ENCODE measurements around the gene LRRC8C. TPM values are rescaled to one million over a fixed set of nuclear protein-coding genes. Genes with fewer than 3 reads are reported as not detected.
A peak's percentile ranks its signal among the peaks of the same experiment; 100 is the strongest.

LRRC8C gene
- total RNA-seq (1 to 10 TPM; 2.0 to 3.5 TPM), polyA plus RNA-seq (under 1 TPM; 0.63 to 0.90 TPM)

- Histone ChIP-seq H3K9me3 (ENCODE audit: control insufficient read depth in 4 of 4, low read length in 3 of 4) (no peaks in the 10 kb centered on the region), H3K27me3 (ENCODE audit: control insufficient read depth in 4 of 4, insufficient read depth in 4 of 4, low read length in 3 of 4) (peaks cover 0 to 7% (median 0%) of the 10 kb centered on the region in 4 donors), H3K36me3 (ENCODE audit: control insufficient read depth in 4 of 4, insufficient read depth in 3 of 4, low read depth in 1 of 4, low read length in 3 of 4) (no peaks in the 10 kb centered on the region), H3K27ac (ENCODE audit: low read depth in 1 of 2, low read length in 2 of 2) (peak within 1 kb of the TSS; percentile 47 to 79), H3K4me1 (ENCODE audit: control insufficient read depth in 4 of 4, insufficient read depth in 4 of 4, low read length in 3 of 4) (peaks cover 0 to 21% (median 10%) of the 10 kb centered on the region in 4 donors), H3K4me3 (ENCODE audit: low read depth in 1 of 3, low read length in 3 of 3) (peak within 1 kb of the TSS; percentile 59 to 78 (median 76)), H3K9ac (ENCODE audit: low read depth in 1 of 2, low read length in 2 of 2) (peak within 1 kb of the TSS; percentile 49 to 64)
- DNase-seq (ENCODE audit: low spot score), result peak; percentile 78
- 2% methylated on average over 76 of the region's 76 CpGs for WGBS
- TF ChIP-seq HNF4A (conservative IDR thresholded peaks at IDR 0.05) (no peak), ATF3 (IDR thresholded peaks at IDR 0.05) (no peak), NR2F2 (IDR thresholded peaks at IDR 0.05) (peak; percentile 6), FOXA2 (IDR thresholded peaks at IDR 0.05) (no peak), CTCF (IDR thresholded peaks at IDR 0.05; ENCODE audit: low read depth, low read length, missing input control) (peak; percentile 50)
These were observed at the start of gene LRRC8C for GRCh38 chr1:89632657-89633247. Gene LRRC8C, plus strand, starts transcription at chr1:89633120. Its CDS starts 53,354 bp downstream, at chr1:89686474.

GRCh38 chr1:89584211-89584610 lies 48.7 kb upstream of the LRRC8C start:
- DNase-seq (ENCODE audit: low spot score), result no peak
- no peaks in the 10 kb centered on the region for H3K27me3 ChIP-seq (ENCODE audit: control insufficient read depth in 4 of 4, insufficient read depth in 4 of 4, low read length in 3 of 4)
- WGBS, result 96% methylated on average over 2 of the region's 2 CpGs
- no peak overlapping the region for H3K27ac ChIP-seq (ENCODE audit: low read depth in 1 of 2, low read length in 2 of 2)
- H3K9ac ChIP-seq (ENCODE audit: low read depth in 1 of 2, low read length in 2 of 2), result no peak overlapping the region
- TF ChIP-seq REST (IDR thresholded peaks at IDR 0.05) (no peak), MAX (IDR thresholded peaks at IDR 0.05) (no peak), ZBTB33 (IDR thresholded peaks at IDR 0.05) (no peak), YY1 (IDR thresholded peaks at IDR 0.05) (no peak), TAF1 (conservative IDR thresholded peaks at IDR 0.05) (no peak), SP1 (IDR thresholded peaks at IDR 0.05) (no peak), RAD21 (IDR thresholded peaks at IDR 0.05) (no peak), RXRA (IDR thresholded peaks at IDR 0.05) (no peak), GABPA (IDR thresholded peaks at IDR 0.05 in 1 of 2, conservative IDR thresholded peaks at IDR 0.05 in 1 of 2) (no peak), HNF4A (conservative IDR thresholded peaks at IDR 0.05) (no peak), JUND (IDR thresholded peaks at IDR 0.05) (no peak), FOXA1 (IDR thresholded peaks at IDR 0.05) (no peak), HNF4G (IDR thresholded peaks at IDR 0.05) (no peak), ATF3 (IDR thresholded peaks at IDR 0.05) (no peak), NR2F2 (IDR thresholded peaks at IDR 0.05) (no peak)
- no peak overlapping the region for H3K4me3 ChIP-seq (ENCODE audit: low read depth in 1 of 3, low read length in 3 of 3)
- H3K36me3 ChIP-seq (ENCODE audit: control insufficient read depth in 4 of 4, insufficient read depth in 3 of 4, low read depth in 1 of 4, low read length in 3 of 4), result peaks cover 0 to 8% (median 3%) of the 10 kb centered on the region in 4 donors
- no peaks in the 10 kb centered on the region for H3K4me1 ChIP-seq (ENCODE audit: control insufficient read depth in 4 of 4, insufficient read depth in 4 of 4, low read length in 3 of 4)
- no peaks in the 10 kb centered on the region for H3K9me3 ChIP-seq (ENCODE audit: control insufficient read depth in 4 of 4, low read length in 3 of 4)

Data from liver (tissue), 9 donors.